Esophagus squamous epithelium (tissue), 5 donors: Measurements from ENCODE around the gene OR2F1. TPM values are rescaled to one million over a fixed set of nuclear protein-coding genes. Genes with fewer than 3 reads are reported as not detected.

ENCODE experiments used
- DNase-seq: peaks from one replicate; lab custom pipeline; 2025; lab: John Stamatoyannopoulos, UW
- H3K27ac ChIP-seq, 4 donors: fragments of 200-600 bp; sonication (generic); one replicate each; pipeline ENCODE4 v1.5.1; 2016 to 2019; ENCODE audit warnings: mild to moderate bottlenecking in 1 of 4
- H3K27me3 ChIP-seq, 4 donors: fragments of 200-600 bp; sonication (generic); 1 replicate in 3 of 4; 2 replicates in 1 of 4; pipeline versions ENCODE4 v1.5.1 to v1.6.0; 2017 to 2021; ENCODE audit warnings: antibody characterized with exemption in 1 of 4
- H3K36me3 ChIP-seq, 3 donors: fragments of 200-600 bp; sonication (generic); one replicate each; pipeline ENCODE4 v1.5.1; 2016 to 2019
- H3K4me1 ChIP-seq, 3 donors: fragments of 200-600 bp; sonication (generic); one replicate each; pipeline ENCODE4 v1.5.1; 2017 to 2019
- H3K4me3 ChIP-seq, 4 donors: fragments of 200-600 bp; sonication (generic); 1 replicate in 3 of 4; 2 replicates in 1 of 4; pipeline ENCODE4 v1.5.1; 2016 to 2019; ENCODE audit warnings: mild to moderate bottlenecking in 2 of 4, moderate library complexity in 1 of 4
- H3K9me3 ChIP-seq, 3 donors: fragments of 200-600 bp; sonication (generic); one replicate each; pipeline ENCODE4 v1.5.1; 2016 to 2019
- CTCF ChIP-seq, 6 experiments: fragments of 450-650 bp in 4 of 6; fragments of 200-600 bp in 2 of 6; sonication (generic) in 2 of 6; IDR thresholded peaks; one replicate each; pipeline ENCODE4 v1.5.1; 2016 to 2019; ENCODE audit warnings: antibody characterized with exemption in 6 of 6, mild to moderate bottlenecking in 4 of 6, moderate library complexity in 4 of 6
- POLR2A ChIP-seq, 4 donors: fragments of 450-650 bp; IDR thresholded peaks; one replicate each; pipeline ENCODE4 v1.6.1; 2017; ENCODE audit warnings: antibody characterized with exemption in 4 of 4, mild to moderate bottlenecking in 4 of 4, moderate library complexity in 3 of 4
- WGBS, 2 donors: methylation state at CpG; one replicate each; pipeline ENCODE4 v1.1.5; 2018; 5-methylcytosine and 5-hydroxymethylcytosine counted together
- intact Hi-C: fragments of 100-400 bp; cut with DNase I; formaldehyde crosslinking; loops from one replicate; pipeline ENCODE4 v1.15.0; 2022
- total RNA-seq, 4 donors: library from RNA; depleted of rRNA; stranded (reverse); fragments of >200 nt; gene quantifications; one replicate each; pipeline ENCODE4 v1.1.0, GENCODE V29; 2016
- donor health status: DM: yes; HTN: yes; CAD: no.

The OR2F1 gene
- total RNA-seq, 4 donors from 2014 or later = not detected

GRCh38 chr7:143909863-143910262 lies 44.8 kb upstream of the OR2F1 start:
- no peak for DNase-seq
- Histone ChIP-seq H3K27me3 (no peaks in the 10 kb centered on the region), H3K4me3 (no peak overlapping the region), H3K27ac (no peak overlapping the region), H3K36me3 (no peaks in the 10 kb centered on the region), H3K9me3 (no peaks in the 10 kb centered on the region), H3K4me1 (peaks cover 0 to 3% (median 0%) of the 10 kb centered on the region in 3 donors)
- TF ChIP-seq POLR2A (IDR thresholded peaks at IDR 0.05) = no peak
- no peak for TF ChIP-seq CTCF (IDR thresholded peaks at IDR 0.05)
- WGBS, 2 donors = 55 to 60% methylated on average over 3 of the region's 3 CpGs
- intact Hi-C loops = no loop called here

GRCh38 chr7:143910473-143911248 lies 44.0 kb upstream of the OR2F1 start:
- no peak for DNase-seq
- H3K9me3 ChIP-seq = no peaks in the 10 kb centered on the region
- 48 to 52% methylated on average over 3 of the region's 3 CpGs for whole genome bisulfite sequencing, 2 donors
- no peak overlapping the region for H3K27ac ChIP-seq
- intact Hi-C loops = no loop called here
- H3K4me3 ChIP-seq = no peak overlapping the region
- H3K4me1 ChIP-seq = peaks cover 0 to 3% (median 0%) of the 10 kb centered on the region in 3 donors
- no peaks in the 10 kb centered on the region for H3K36me3 ChIP-seq
- TF ChIP-seq CTCF (IDR thresholded peaks at IDR 0.05) (no peak), POLR2A (IDR thresholded peaks at IDR 0.05) (no peak)
- no peaks in the 10 kb centered on the region for H3K27me3 ChIP-seq

- H3K27me3 ChIP-seq = no peaks in the 10 kb centered on the region
- H3K36me3 ChIP-seq = no peaks in the 10 kb centered on the region
- intact Hi-C loops = no loop called here
- TF ChIP-seq POLR2A (IDR thresholded peaks at IDR 0.05) = no peak
- TF ChIP-seq CTCF (IDR thresholded peaks at IDR 0.05) = no peak
- H3K4me3 ChIP-seq = no peak overlapping the region
- H3K9me3 ChIP-seq = no peaks in the 10 kb centered on the region
- DNase-seq = no peak
- 57 to 60% methylated on average over 3 of the region's 3 CpGs for WGBS, 2 donors
- H3K27ac ChIP-seq = no peak overlapping the region
- H3K4me1 ChIP-seq = peaks cover 0 to 3% (median 0%) of the 10 kb centered on the region in 3 donors
Observed at GRCh38 chr7:143913945-143914615, 40.6 kb upstream of the OR2F1 start.

- DNase-seq = no peak
- no peak overlapping the region for H3K27ac ChIP-seq
- peaks cover 0 to 3% (median 0%) of the 10 kb centered on the region in 3 donors for H3K4me1 ChIP-seq
- TF ChIP-seq CTCF (IDR thresholded peaks at IDR 0.05) (no peak), POLR2A (IDR thresholded peaks at IDR 0.05) (no peak)
- WGBS, 2 donors = 49 to 59% methylated on average over 7 of the region's 7 CpGs
- no peaks in the 10 kb centered on the region for H3K9me3 ChIP-seq
- no peak overlapping the region for H3K4me3 ChIP-seq
- intact Hi-C loops = no loop called here
- H3K27me3 ChIP-seq = no peaks in the 10 kb centered on the region
- H3K36me3 ChIP-seq = no peaks in the 10 kb centered on the region
Observed at GRCh38 chr7:143914938-143915652, 39.5 kb upstream of the OR2F1 start.
